HG03378 (cell line): ENCODE data around the gene CDC42BPB.

Source experiments
- ATAC-seq: cut with Tn5 transposase; IDR thresholded peaks from one replicate; pipeline ENCODE4 v1.9.1; 2021; ENCODE audit warnings: mild to moderate bottlenecking, moderate library complexity; ENCODE audit not compliant: unreplicated experiment

CDC42BPB gene

GRCh38 chr14:102949801-102950451, 107.4 kb downstream of the CDC42BPB start:
- ATAC-seq, result no peak

GRCh38 chr14:102949062-102949800, 108.1 kb downstream of the CDC42BPB start:
- peak; percentile 58 for ATAC-seq

- no peak for ATAC-seq
Measured at GRCh38 chr14:102948698-102949061, 108.7 kb downstream of the CDC42BPB start.

- no peak for ATAC-seq
Measured at GRCh38 chr14:102947321-102948103, 109.8 kb downstream of the CDC42BPB start.

GRCh38 chr14:102945346-102946130, 111.8 kb downstream of the CDC42BPB start:
- ATAC-seq, result no peak

- no peak for ATAC-seq
Measured at GRCh38 chr14:102944448-102945330, 112.7 kb downstream of the CDC42BPB start.

GRCh38 chr14:102943979-102944378, 113.4 kb downstream of the CDC42BPB start:
- no peak for ATAC-seq

- ATAC-seq, result no peak
Measured at GRCh38 chr14:102943454-102943853, 113.9 kb downstream of the CDC42BPB start.

- no peak for ATAC-seq
Measured at GRCh38 chr14:102942069-102942468, 115.3 kb downstream of the CDC42BPB start.

GRCh38 chr14:102941419-102942011, 115.8 kb downstream of the CDC42BPB start:
- no peak for ATAC-seq

- ATAC-seq, result no peak
Measured at GRCh38 chr14:102940729-102941362, 116.5 kb downstream of the CDC42BPB start.

- ATAC-seq, result no peak
Measured at GRCh38 chr14:102939820-102940561, 117.4 kb downstream of the CDC42BPB start.

- ATAC-seq, result no peak
Measured at GRCh38 chr14:102939329-102939728, 118.0 kb downstream of the CDC42BPB start.

GRCh38 chr14:102938191-102938590, 119.2 kb downstream of the CDC42BPB start:
- ATAC-seq, result no peak

- ATAC-seq, result no peak
Measured at GRCh38 chr14:102937331-102938175, 119.8 kb downstream of the CDC42BPB start.

- ATAC-seq, result no peak
Measured at GRCh38 chr14:102935756-102936155, 121.6 kb downstream of the CDC42BPB start.

GRCh38 chr14:102933618-102934231, 123.6 kb downstream of the CDC42BPB start:
- ATAC-seq, result no peak
